Transverse colon (tissue), 3 donors: ENCODE measurements around the gene ZBTB7C.

Experiments
- POLR2A ChIP-seq: fragments of 450-650 bp; IDR thresholded peaks from one replicate; pipeline ENCODE4 v1.6.1; 2016; ENCODE audit warnings: antibody characterized with exemption, mild to moderate bottlenecking, moderate library complexity
- TF ChIP-seq, protein P1 (sequence below), 5 experiments: fragments of 200-600 bp in 3 of 5; fragments of 450-650 bp in 2 of 5; sonication (generic) in 3 of 5; IDR thresholded peaks; 1 replicate in 2 of 5; 2 replicates in 3 of 5; pipeline ENCODE4 v1.5.1; 2016 to 2017; ENCODE audit warnings: antibody characterized with exemption in 5 of 5, inconsistent platforms in 3 of 5, mild to moderate bottlenecking in 2 of 5, moderate library complexity in 1 of 5

DNA sequence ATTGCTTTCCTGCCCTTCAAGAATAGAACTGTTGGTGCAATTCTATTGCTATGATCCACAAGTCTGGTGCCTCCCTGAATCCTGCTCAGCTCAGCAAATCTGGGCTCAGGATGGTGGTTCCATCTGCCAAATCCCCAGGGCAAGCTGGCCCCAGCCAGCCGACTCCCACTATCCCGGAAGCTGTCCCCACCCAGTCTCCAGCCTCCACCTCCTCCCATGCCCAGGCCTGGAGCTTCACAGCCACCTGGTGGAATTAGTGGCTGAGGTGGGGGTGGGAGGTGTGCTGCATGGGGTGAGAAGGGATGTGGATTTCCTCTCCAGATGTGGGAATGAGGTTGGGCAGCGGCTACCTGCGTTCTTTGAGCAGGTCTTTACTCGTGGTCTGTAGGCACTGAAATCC is 359.4 kb downstream of the ZBTB7C start:
- TF ChIP-seq, protein P1, sequence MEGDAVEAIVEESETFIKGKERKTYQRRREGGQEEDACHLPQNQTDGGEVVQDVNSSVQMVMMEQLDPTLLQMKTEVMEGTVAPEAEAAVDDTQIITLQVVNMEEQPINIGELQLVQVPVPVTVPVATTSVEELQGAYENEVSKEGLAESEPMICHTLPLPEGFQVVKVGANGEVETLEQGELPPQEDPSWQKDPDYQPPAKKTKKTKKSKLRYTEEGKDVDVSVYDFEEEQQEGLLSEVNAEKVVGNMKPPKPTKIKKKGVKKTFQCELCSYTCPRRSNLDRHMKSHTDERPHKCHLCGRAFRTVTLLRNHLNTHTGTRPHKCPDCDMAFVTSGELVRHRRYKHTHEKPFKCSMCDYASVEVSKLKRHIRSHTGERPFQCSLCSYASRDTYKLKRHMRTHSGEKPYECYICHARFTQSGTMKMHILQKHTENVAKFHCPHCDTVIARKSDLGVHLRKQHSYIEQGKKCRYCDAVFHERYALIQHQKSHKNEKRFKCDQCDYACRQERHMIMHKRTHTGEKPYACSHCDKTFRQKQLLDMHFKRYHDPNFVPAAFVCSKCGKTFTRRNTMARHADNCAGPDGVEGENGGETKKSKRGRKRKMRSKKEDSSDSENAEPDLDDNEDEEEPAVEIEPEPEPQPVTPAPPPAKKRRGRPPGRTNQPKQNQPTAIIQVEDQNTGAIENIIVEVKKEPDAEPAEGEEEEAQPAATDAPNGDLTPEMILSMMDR (IDR thresholded peaks at IDR 0.05): no peak
- TF ChIP-seq POLR2A: no peak
